Measurements from ENCODE around the gene SLC4A11.
"Not testable (repeated sequence)": the region's sequence is repeated elsewhere in the genome, so short reads cannot be mapped to it uniquely, and the experiment has no call there.

The SLC4A11 gene

GRCh38 chr20:3231889-3232588 is 7.0 kb downstream of the SLC4A11 start:
- intact Hi-C loops (cut with DNase I): no loop called here
- no peak for DNase-seq

- DNase-seq: no peak
Measured at GRCh38 chr20:3231116-3231515, 7.9 kb downstream of the SLC4A11 start.

GRCh38 chr20:3229798-3230197 is 9.2 kb downstream of the SLC4A11 start:
- DNase-seq: no peak
- intact Hi-C loops (cut with DNase I): no loop called here

More at GRCh38 chr20:3231116-3231515, 7.9 kb downstream of the SLC4A11 start:
- intact Hi-C loops (cut with DNase I): no loop called here

- intact Hi-C loops (cut with DNase I): no loop called here
- DNase-seq: no peak
Measured at GRCh38 chr20:3229158-3229557, 9.8 kb downstream of the SLC4A11 start.

GRCh38 chr20:3228750-3229032 is 10.3 kb downstream of the SLC4A11 start:
- DNase-seq: no peak
- intact Hi-C loops (cut with DNase I): no loop called here

- DNase-seq: no peak
- intact Hi-C loops (cut with DNase I): no loop called here
Measured at GRCh38 chr20:3227936-3228749, 10.8 kb downstream of the SLC4A11 start.

GRCh38 chr20:3227506-3227905 is 11.5 kb downstream of the SLC4A11 start:
- DNase-seq: peak in 26 of 42 donors; percentile 5 to 74 (median 38)
- intact Hi-C loops (cut with DNase I): no loop called here

GRCh38 chr20:3226864-3227263 is 12.1 kb downstream of the SLC4A11 start:
- DNase-seq: no peak
- intact Hi-C loops (cut with DNase I): no loop called here

- intact Hi-C loops (cut with DNase I): no loop called here
- DNase-seq: no peak
Measured at GRCh38 chr20:3226093-3226492, 12.9 kb downstream of the SLC4A11 start.

- intact Hi-C loops (cut with DNase I): no loop called here
- DNase-seq: no peak
Measured at GRCh38 chr20:3224681-3225421, 14.1 kb downstream of the SLC4A11 start.

GRCh38 chr20:3223994-3224680 is 14.9 kb downstream of the SLC4A11 start:
- no peak for DNase-seq
- intact Hi-C loops (cut with DNase I): no loop called here

- DNase-seq: no peak
- intact Hi-C loops (cut with DNase I): no loop called here
Measured at GRCh38 chr20:3223651-3223993, 15.4 kb downstream of the SLC4A11 start.

GRCh38 chr20:3222635-3223600 is 16.1 kb downstream of the SLC4A11 start:
- DNase-seq: no peak
- intact Hi-C loops (cut with DNase I): no loop called here

GRCh38 chr20:3221398-3222226 is 17.4 kb downstream of the SLC4A11 start:
- no peak for DNase-seq
- intact Hi-C loops (cut with DNase I): no loop called here

GRCh38 chr20:3218307-3218988 is 20.5 kb downstream of the SLC4A11 start:
- intact Hi-C loops (cut with DNase I): no loop called here

GRCh38 chr20:3215359-3215917 is 23.6 kb downstream of the SLC4A11 start:
- intact Hi-C loops (cut with DNase I); DNase-seq: not testable (repeated sequence)

More at GRCh38 chr20:3218307-3218988, 20.5 kb downstream of the SLC4A11 start:
- peak in 40 of 42 donors; percentile 20 to 81 (median 58) for DNase-seq

GRCh38 chr20:3213226-3213625 is 25.8 kb downstream of the SLC4A11 start:
- no peak for DNase-seq
- intact Hi-C loops (cut with DNase I): no loop called here
